Tibial nerve (tissue), 4 donors: ENCODE data around the gene ASXL3. TPM values are rescaled to one million over a fixed set of nuclear protein-coding genes. Genes with fewer than 3 reads are reported as not detected.

ENCODE experiments used
- DNase-seq, 2 donors: peaks; one replicate each; pipeline ENCODE4 v3.0.0-alpha.2; 2019; ENCODE audit warnings: low spot score in 2 of 2
- H3K27ac ChIP-seq, 4 donors: fragments of 200-600 bp; sonication (generic) in 3 of 4; one replicate each; pipeline ENCODE4 v1.5.1; 2017 to 2019; ENCODE audit warnings: mild to moderate bottlenecking in 1 of 4
- H3K27me3 ChIP-seq, 2 donors: fragments of 200-600 bp; sonication (generic) in 1 of 2; one replicate each; pipeline versions ENCODE4 v1.5.1 to v1.6.0; 2017 to 2019
- H3K36me3 ChIP-seq, 3 donors: fragments of 200-600 bp; sonication (generic); one replicate each; pipeline ENCODE4 v1.5.1; 2018 to 2019
- H3K4me1 ChIP-seq, 4 donors: fragments of 200-600 bp; sonication (generic) in 3 of 4; one replicate each; pipeline ENCODE4 v1.5.1; 2017 to 2019
- H3K4me3 ChIP-seq, 4 donors: fragments of 200-600 bp; sonication (generic) in 3 of 4; one replicate each; pipeline ENCODE4 v1.5.1; 2017 to 2019; ENCODE audit warnings: mild to moderate bottlenecking in 1 of 4, moderate library complexity in 1 of 4
- H3K9me3 ChIP-seq, 4 donors: fragments of 200-600 bp; sonication (generic) in 3 of 4; one replicate each; pipeline ENCODE4 v1.5.1; 2017 to 2019
- CTCF ChIP-seq, 5 experiments: fragments of 200-600 bp in 3 of 5; fragments of 450-650 bp in 2 of 5; sonication (generic) in 3 of 5; IDR thresholded peaks; one replicate each; pipeline ENCODE4 v1.5.1; 2016 to 2019; ENCODE audit warnings: antibody characterized with exemption in 5 of 5, mild to moderate bottlenecking in 3 of 5, moderate library complexity in 2 of 5
- EP300 ChIP-seq, 2 donors: sonication (generic); formaldehyde crosslinking; IDR thresholded peaks; one replicate each; pipeline ENCODE4 v1.6.1; 2017; ENCODE audit warnings: antibody characterized with exemption in 2 of 2, mild to moderate bottlenecking in 1 of 2
- POLR2A ChIP-seq, 2 donors: fragments of 450-650 bp; IDR thresholded peaks; one replicate each; pipeline ENCODE4 v1.6.1; 2017; ENCODE audit warnings: antibody characterized with exemption in 2 of 2, mild to moderate bottlenecking in 2 of 2, moderate library complexity in 2 of 2
- WGBS, 2 donors: methylation state at CpG; one replicate each; pipeline ENCODE4 v1.1.5; 2018; 5-methylcytosine and 5-hydroxymethylcytosine counted together
- total RNA-seq, 4 donors: library from RNA; depleted of rRNA; stranded (reverse); fragments of >200 nt; gene quantifications; one replicate each; pipeline ENCODE4 v1.1.0, GENCODE V29; 2016

ASXL3 gene
- total RNA-seq, result 1 to 10 TPM; 3.7 to 7.2 (median 6.2) TPM

GRCh38 chr18:33577685-33578517 lies at the start of gene ASXL3:
TSS of gene ASXL3 (plus strand) at chr18:33578219. CDS start at chr18:33578632, 413 bp downstream.
- TF ChIP-seq EP300 (IDR thresholded peaks at IDR 0.05) (peak in 1 of 2 donors; percentile 60), CTCF (IDR thresholded peaks at IDR 0.05) (peak in 1 of 5 experiments; percentile 8), POLR2A (IDR thresholded peaks at IDR 0.05) (peak in 1 of 2 donors; percentile 23)
- 0 to 2% methylated on average over 21 to 38 of the region's 103 CpGs for WGBS, 2 donors
- H3K27ac ChIP-seq, result peak within 1 kb of the TSS; percentile 88 to 98 (median 96)
- H3K4me1 ChIP-seq, result peaks cover 0 to 54% (median 0%) of the 10 kb centered on the region in 4 donors
- DNase-seq, result peak; percentile 20 to 23
- peak within 1 kb of the TSS; percentile 66 to 93 (median 86) for H3K4me3 ChIP-seq
- no peaks in the 10 kb centered on the region for H3K36me3 ChIP-seq
- no peaks in the 10 kb centered on the region for H3K27me3 ChIP-seq
- H3K9me3 ChIP-seq, result no peaks in the 10 kb centered on the region

GRCh38 chr18:33532978-33533377 lies 45.0 kb upstream of the ASXL3 start:
- H3K4me3 ChIP-seq, result no peak overlapping the region
- no peaks in the 10 kb centered on the region for H3K27me3 ChIP-seq
- H3K36me3 ChIP-seq, result no peaks in the 10 kb centered on the region
- 77 to 83% methylated on average over 1 of the region's 1 CpG for WGBS, 2 donors
- TF ChIP-seq EP300 (IDR thresholded peaks at IDR 0.05) (no peak), CTCF (IDR thresholded peaks at IDR 0.05) (no peak), POLR2A (IDR thresholded peaks at IDR 0.05) (no peak)
- no peak overlapping the region for H3K27ac ChIP-seq
- H3K9me3 ChIP-seq, result no peaks in the 10 kb centered on the region
- no peak for DNase-seq
- H3K4me1 ChIP-seq, result no peaks in the 10 kb centered on the region

GRCh38 chr18:33536904-33537303 lies 41.1 kb upstream of the ASXL3 start:
- 82 to 88% methylated on average over 1 of the region's 1 CpG for WGBS, 2 donors
- no peak overlapping the region for H3K27ac ChIP-seq
- H3K4me1 ChIP-seq, result no peaks in the 10 kb centered on the region
- H3K36me3 ChIP-seq, result no peaks in the 10 kb centered on the region
- no peak overlapping the region for H3K4me3 ChIP-seq
- no peaks in the 10 kb centered on the region for H3K27me3 ChIP-seq
- no peaks in the 10 kb centered on the region for H3K9me3 ChIP-seq
- no peak for DNase-seq
- TF ChIP-seq POLR2A (IDR thresholded peaks at IDR 0.05) (no peak), EP300 (IDR thresholded peaks at IDR 0.05) (no peak), CTCF (IDR thresholded peaks at IDR 0.05) (no peak)

GRCh38 chr18:33538418-33539042 lies 39.5 kb upstream of the ASXL3 start:
- no peak overlapping the region for H3K27ac ChIP-seq
- no peaks in the 10 kb centered on the region for H3K4me1 ChIP-seq
- no peak for DNase-seq
- no peak overlapping the region for H3K4me3 ChIP-seq
- WGBS, 2 donors, result 64 to 68% methylated on average over 6 of the region's 6 CpGs
- no peaks in the 10 kb centered on the region for H3K9me3 ChIP-seq
- H3K27me3 ChIP-seq, result no peaks in the 10 kb centered on the region
- TF ChIP-seq POLR2A (IDR thresholded peaks at IDR 0.05) (no peak), CTCF (IDR thresholded peaks at IDR 0.05) (no peak), EP300 (IDR thresholded peaks at IDR 0.05) (no peak)
- no peaks in the 10 kb centered on the region for H3K36me3 ChIP-seq

GRCh38 chr18:33540392-33540791 lies 37.6 kb upstream of the ASXL3 start:
- H3K4me1 ChIP-seq, result no peaks in the 10 kb centered on the region
- DNase-seq, result no peak
- no peaks in the 10 kb centered on the region for H3K27me3 ChIP-seq
- H3K9me3 ChIP-seq, result no peaks in the 10 kb centered on the region
- TF ChIP-seq POLR2A (IDR thresholded peaks at IDR 0.05) (no peak), CTCF (IDR thresholded peaks at IDR 0.05) (no peak), EP300 (IDR thresholded peaks at IDR 0.05) (no peak)
- WGBS, 2 donors, result 60 to 66% methylated on average over 2 of the region's 2 CpGs
- H3K36me3 ChIP-seq, result no peaks in the 10 kb centered on the region
- no peak overlapping the region for H3K27ac ChIP-seq
- H3K4me3 ChIP-seq, result no peak overlapping the region
